IMR-90 (cell line): ENCODE data around the gene ZNF236. TPM values are rescaled to one million over a fixed set of nuclear protein-coding genes. Genes with fewer than 3 reads are reported as not detected.

Experiments used
- ATAC-seq: fragments of 200-7000 bp; cut with Tn5 transposase; 2 replicates; pipeline ENCODE4 v1.9.1; 2020; ENCODE audit warnings: low read depth, mild to moderate bottlenecking, moderate library complexity
- BruUV-seq: library from RNA; stranded (reverse); fragments of 400-500 nt; replicated peaks from 2 replicates; lab custom pipeline; 2021; lab: Mats Ljungman, UMichigan
- CTCF ChIA-PET: fragments of 300-600 bp; formaldehyde crosslinking; extraction: SDS; loops from one replicate; lab custom pipeline; 2021; ENCODE audit warnings: antibody characterized with exemption; lab: Yijun Ruan, JAX
- POLR2A ChIA-PET: fragments of 300-600 bp; sonication (Branson Sonifier 250); formaldehyde crosslinking; loops from one replicate; lab custom pipeline; 2022; ENCODE audit warnings: antibody characterized with exemption; ENCODE audit not compliant: unreplicated experiment; lab: Charles Lee
- DNase-seq: peaks from one replicate; pipeline ENCODE4 v3.0.0; 2013
- H2AFZ ChIP-seq: replicated peaks from 2 replicates; pipeline ENCODE3; 2013; ENCODE audit warnings: low read length, mild to moderate bottlenecking; ENCODE audit not compliant: poor library complexity
- H2AK5ac ChIP-seq: 2 replicates; pipeline ENCODE4 v1.6.1; 2013; ENCODE audit warnings: low read depth, low read length, inconsistent platforms
- H2AK9ac ChIP-seq: replicated peaks from 2 replicates; pipeline ENCODE3; 2013; ENCODE audit warnings: mild to moderate bottlenecking, low read depth, low read length, moderate library complexity; ENCODE audit not compliant: poor library complexity
- H2BK120ac ChIP-seq: 2 replicates; pipeline ENCODE4 v1.6.1; 2013; ENCODE audit warnings: low read depth, low read length, inconsistent platforms
- H2BK15ac ChIP-seq: 3 replicates; pipeline ENCODE4 v1.6.1; 2013; ENCODE audit warnings: low read depth, low read length, inconsistent platforms
- H2BK20ac ChIP-seq: 2 replicates; pipeline ENCODE4 v1.6.1; 2013; ENCODE audit warnings: low read depth, mild to moderate bottlenecking, inconsistent platforms, low read length, moderate library complexity
- H2BK5ac ChIP-seq: 2 replicates; pipeline ENCODE4 v1.6.1; 2013; ENCODE audit warnings: mild to moderate bottlenecking, low read depth, low read length, inconsistent platforms; ENCODE audit not compliant: poor library complexity, severe bottlenecking
- H3K14ac ChIP-seq: replicated peaks from 2 replicates; pipeline ENCODE4 v1.6.1; 2013; ENCODE audit warnings: low read depth, low read length, inconsistent platforms
- H3K18ac ChIP-seq: 2 replicates; pipeline ENCODE4 v1.6.1; 2013; ENCODE audit warnings: low read depth, low read length, control low read depth
- H3K23ac ChIP-seq: 2 replicates; pipeline ENCODE4 v1.6.1; 2013; ENCODE audit warnings: low read depth, low read length, inconsistent platforms
- H3K27ac ChIP-seq: 2 replicates; pipeline ENCODE4 v1.5.1; 2013; ENCODE audit warnings: mild to moderate bottlenecking, control low read depth, low read length; ENCODE audit not compliant: insufficient read depth
- H3K27me3 ChIP-seq: 2 replicates; pipeline ENCODE4 v1.6.1; 2013; ENCODE audit warnings: low read length; ENCODE audit not compliant: control insufficient read depth, insufficient read depth
- H3K36me3 ChIP-seq: 2 replicates; pipeline ENCODE4 v1.6.1; 2013; ENCODE audit warnings: low read length, mixed read lengths; ENCODE audit not compliant: control insufficient read depth, insufficient read depth
- H3K4ac ChIP-seq: 2 replicates; pipeline ENCODE4 v1.6.1; 2013; ENCODE audit warnings: low read depth, low read length, inconsistent platforms
- H3K4me1 ChIP-seq: 2 replicates; pipeline ENCODE4 v1.6.1; 2013; ENCODE audit warnings: low read length, mixed read lengths; ENCODE audit not compliant: control insufficient read depth, insufficient read depth
- H3K4me2 ChIP-seq: 2 replicates; pipeline ENCODE4 v1.6.1; 2013; ENCODE audit warnings: low read depth, mild to moderate bottlenecking, control low read depth, low read length, moderate library complexity
- H3K4me3 ChIP-seq: 2 replicates; pipeline ENCODE4 v1.5.1; 2013; ENCODE audit warnings: low read depth, mild to moderate bottlenecking, control low read depth, low read length, moderate library complexity; ENCODE audit not compliant: insufficient read depth
- H3K56ac ChIP-seq: 2 replicates; pipeline ENCODE4 v1.6.1; 2013; ENCODE audit warnings: low read length, inconsistent platforms; ENCODE audit not compliant: insufficient read depth; ENCODE audit errors: extremely low read depth
- H3K79me1 ChIP-seq, 2 experiments: 2 replicates each; pipeline ENCODE4 v1.6.1; 2013; ENCODE audit warnings: low read length in 2 of 2, inconsistent platforms in 1 of 2, low read depth in 1 of 2
- H3K9ac ChIP-seq: 2 replicates; pipeline ENCODE4 v1.6.1; 2013; ENCODE audit warnings: low read depth, low read length, control low read depth
- H3K9me1 ChIP-seq: 2 replicates; pipeline ENCODE4 v1.6.1; 2013; ENCODE audit warnings: low read length, inconsistent platforms; ENCODE audit not compliant: insufficient read depth
- H3K9me3 ChIP-seq: 2 replicates; pipeline ENCODE4 v1.6.1; 2013; ENCODE audit warnings: low read length; ENCODE audit not compliant: control insufficient read depth, insufficient read depth
- H4K20me1 ChIP-seq: 2 replicates; pipeline ENCODE4 v1.6.1; 2013; ENCODE audit warnings: low read length, inconsistent platforms; ENCODE audit not compliant: insufficient read depth
- H4K5ac ChIP-seq: 2 replicates; pipeline ENCODE4 v1.6.1; 2013; ENCODE audit warnings: mild to moderate bottlenecking, low read depth, low read length, control low read depth
- H4K8ac ChIP-seq, 2 experiments: 2 replicates each; pipeline ENCODE4 v1.6.1; 2013; ENCODE audit warnings: low read depth in 2 of 2, low read length in 2 of 2, control low read depth in 1 of 2, inconsistent platforms in 1 of 2
- H4K91ac ChIP-seq: 2 replicates; pipeline ENCODE4 v1.6.1; 2013; ENCODE audit warnings: low read depth, low read length, inconsistent platforms; ENCODE audit not compliant: insufficient read depth
- CEBPB ChIP-seq: IDR thresholded peaks from 2 replicates; pipeline ENCODE4 v1.6.1; 2012; ENCODE audit warnings: low read depth, low read length, improper control_type of control experiment
- CHD1 ChIP-seq: IDR thresholded peaks from 2 replicates; pipeline ENCODE4 v1.6.1; 2012; ENCODE audit warnings: low read depth, low read length, improper control_type of control experiment
- MAZ ChIP-seq: IDR thresholded peaks from 2 replicates; pipeline ENCODE4 v1.6.1; 2012; ENCODE audit warnings: low read depth, mild to moderate bottlenecking, low read length, improper control_type of control experiment, moderate library complexity, borderline replicate concordance
- MXI1 ChIP-seq: IDR thresholded peaks from 2 replicates; pipeline ENCODE4 v1.6.1; 2012; ENCODE audit warnings: low read depth, mild to moderate bottlenecking, low read length, moderate library complexity, borderline replicate concordance
- RAD21 ChIP-seq: IDR thresholded peaks from 2 replicates; pipeline ENCODE4 v1.6.1; 2012; ENCODE audit warnings: low read length, improper control_type of control experiment
- RCOR1 ChIP-seq: IDR thresholded peaks from 2 replicates; pipeline ENCODE4 v1.6.1; 2012; ENCODE audit warnings: mild to moderate bottlenecking, low read length, improper control_type of control experiment; ENCODE audit not compliant: insufficient replicate concordance
- RFX5 ChIP-seq: IDR thresholded peaks from 2 replicates; pipeline ENCODE4 v1.8.0; 2012; ENCODE audit warnings: low read depth, mild to moderate bottlenecking, low read length, moderate library complexity
- SMC3 ChIP-seq: fragments of 150-350 bp; IDR thresholded peaks from 2 replicates; pipeline ENCODE4 v1.6.1; 2016; ENCODE audit warnings: low read depth, mild to moderate bottlenecking, antibody characterized with exemption, low read length, moderate library complexity
- WGBS, 2 experiments: methylation state at CpG; one replicate each; pipeline versions ENCODE4 v1.1.5 to v1.1.7; 2013; ENCODE audit warnings: missing lambda C conversion rate in 2 of 2; ENCODE audit not compliant: insufficient read length in 1 of 2; ENCODE audit errors: extremely low coverage in 2 of 2; 5-methylcytosine and 5-hydroxymethylcytosine counted together
- dilution Hi-C: fragments of 300-500 bp; cut with HindIII; formaldehyde crosslinking; loops from one replicate; pipeline ENCODE4 v1.14.3; 2018; ENCODE audit warnings: low sequenced_read_pairs; ENCODE audit not compliant: unreplicated experiment
- in situ Hi-C: fragments of 300-500 bp; cut with MboI; formaldehyde crosslinking; loops from 3 replicates; pipeline ENCODE4 v1.14.3; 2019; ENCODE audit warnings: low sequenced_read_pairs, inconsistent platforms, mixed read lengths
- intact Hi-C: fragments of 100-400 bp; cut with micrococcal nuclease; formaldehyde crosslinking; loops from 2 replicates; pipeline ENCODE4 v1.10.0; 2022
- polyA plus RNA-seq, 3 experiments: library from polyadenylated mRNA; depleted of rRNA; stranded (reverse); fragments of >200 nt; gene quantifications; 2 replicates each; pipeline ENCODE4 v1.2.3, GENCODE V29; 2012; ENCODE audit warnings: low replicate concordance in 1 of 3
- total RNA-seq: library from RNA; depleted of rRNA; stranded (reverse); fragments of >200 nt; gene quantifications from 2 replicates; pipeline ENCODE4 v1.2.3, GENCODE V29; 2012
- TF ChIP-seq, protein P1 (sequence below): fragments of 150-350 bp; IDR thresholded peaks from 2 replicates; pipeline ENCODE4 v1.6.1; 2017; ENCODE audit warnings: mild to moderate bottlenecking, antibody characterized with exemption, low read length, low read depth
- TF ChIP-seq, protein P2 (sequence below): conservative IDR thresholded peaks from 2 replicates; pipeline ENCODE4 v1.5.1; 2012; ENCODE audit warnings: mild to moderate bottlenecking, low read depth, low read length, improper control_type of control experiment
- TF ChIP-seq, protein P3 (sequence below): fragments of 150-350 bp; IDR thresholded peaks from 2 replicates; pipeline ENCODE4 v1.6.1; 2016; ENCODE audit warnings: low read depth, mild to moderate bottlenecking, low read length, moderate library complexity, borderline replicate concordance

Gene ZNF236
- total and polyA plus RNA-seq, 2 of the 4 experiments (the other 2 are of a cell fraction), result 3.6 to 9.7 TPM

DNA sequence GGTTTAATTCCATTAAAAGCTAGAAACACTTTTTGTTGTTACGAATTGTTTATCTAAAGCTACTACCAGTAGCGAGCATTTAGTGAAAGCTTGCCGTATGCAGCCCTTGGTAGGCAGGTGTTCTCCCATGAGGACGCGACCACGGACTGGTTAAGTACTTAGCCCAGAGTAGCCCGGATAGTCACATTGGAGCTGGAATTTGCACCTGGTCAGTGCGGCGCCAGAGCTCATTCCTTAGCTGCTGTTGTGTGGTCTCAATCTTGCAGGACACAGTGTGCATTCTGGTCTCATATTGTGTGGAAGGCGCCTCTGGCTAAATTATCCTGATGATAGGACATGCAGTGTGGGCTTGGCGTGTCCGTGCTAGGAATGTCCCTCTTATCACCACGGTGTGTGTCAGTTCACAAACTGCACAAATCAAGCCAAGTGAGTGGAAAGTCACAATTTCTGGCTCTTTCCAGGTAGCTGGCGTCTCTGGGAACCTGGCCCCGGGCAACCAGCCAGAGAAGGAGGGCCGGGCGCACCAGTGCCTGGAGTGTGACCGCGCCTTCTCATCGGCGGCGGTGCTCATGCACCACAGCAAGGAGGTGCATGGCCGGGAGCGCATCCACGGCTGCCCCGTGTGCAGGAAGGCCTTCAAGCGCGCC lies 133.3 kb downstream of the ZNF236 start:
- no peaks in the 10 kb centered on the region for H3K9me3 ChIP-seq
- DNase-seq (no peak), ATAC-seq (no peak)
- H3K14ac ChIP-seq, result no peak overlapping the region
- intact Hi-C loops (no loop called here), in situ Hi-C loops (no loop called here), dilution Hi-C loops (no loop called here)
- H4K20me1 ChIP-seq, result no peaks in the 10 kb centered on the region
- H3K18ac ChIP-seq, result no peak overlapping the region
- ChIA-PET POLR2A (no interaction called here), CTCF (no interaction called here)
- no peaks in the 10 kb centered on the region for H3K79me1 ChIP-seq
- 97% methylated on average over 15 of the region's 28 CpGs; no CpG with 5 or more reads in 1 of the 2 experiments for WGBS, 2 experiments
- no peak overlapping the region for H4K5ac ChIP-seq
- peaks cover 39% of the 10 kb centered on the region for H3K36me3 ChIP-seq
- no peak for TF ChIP-seq RCOR1
- no peak for TF ChIP-seq MXI1
- TF ChIP-seq, protein P1, sequence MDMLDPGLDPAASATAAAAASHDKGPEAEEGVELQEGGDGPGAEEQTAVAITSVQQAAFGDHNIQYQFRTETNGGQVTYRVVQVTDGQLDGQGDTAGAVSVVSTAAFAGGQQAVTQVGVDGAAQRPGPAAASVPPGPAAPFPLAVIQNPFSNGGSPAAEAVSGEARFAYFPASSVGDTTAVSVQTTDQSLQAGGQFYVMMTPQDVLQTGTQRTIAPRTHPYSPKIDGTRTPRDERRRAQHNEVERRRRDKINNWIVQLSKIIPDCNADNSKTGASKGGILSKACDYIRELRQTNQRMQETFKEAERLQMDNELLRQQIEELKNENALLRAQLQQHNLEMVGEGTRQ, result no peak
- TF ChIP-seq RFX5, result no peak
- no peak for TF ChIP-seq CEBPB
- TF ChIP-seq SMC3, result no peak
- TF ChIP-seq CHD1, result no peak
- TF ChIP-seq, protein P2, sequence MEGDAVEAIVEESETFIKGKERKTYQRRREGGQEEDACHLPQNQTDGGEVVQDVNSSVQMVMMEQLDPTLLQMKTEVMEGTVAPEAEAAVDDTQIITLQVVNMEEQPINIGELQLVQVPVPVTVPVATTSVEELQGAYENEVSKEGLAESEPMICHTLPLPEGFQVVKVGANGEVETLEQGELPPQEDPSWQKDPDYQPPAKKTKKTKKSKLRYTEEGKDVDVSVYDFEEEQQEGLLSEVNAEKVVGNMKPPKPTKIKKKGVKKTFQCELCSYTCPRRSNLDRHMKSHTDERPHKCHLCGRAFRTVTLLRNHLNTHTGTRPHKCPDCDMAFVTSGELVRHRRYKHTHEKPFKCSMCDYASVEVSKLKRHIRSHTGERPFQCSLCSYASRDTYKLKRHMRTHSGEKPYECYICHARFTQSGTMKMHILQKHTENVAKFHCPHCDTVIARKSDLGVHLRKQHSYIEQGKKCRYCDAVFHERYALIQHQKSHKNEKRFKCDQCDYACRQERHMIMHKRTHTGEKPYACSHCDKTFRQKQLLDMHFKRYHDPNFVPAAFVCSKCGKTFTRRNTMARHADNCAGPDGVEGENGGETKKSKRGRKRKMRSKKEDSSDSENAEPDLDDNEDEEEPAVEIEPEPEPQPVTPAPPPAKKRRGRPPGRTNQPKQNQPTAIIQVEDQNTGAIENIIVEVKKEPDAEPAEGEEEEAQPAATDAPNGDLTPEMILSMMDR, result no peak
- TF ChIP-seq, protein P3, sequence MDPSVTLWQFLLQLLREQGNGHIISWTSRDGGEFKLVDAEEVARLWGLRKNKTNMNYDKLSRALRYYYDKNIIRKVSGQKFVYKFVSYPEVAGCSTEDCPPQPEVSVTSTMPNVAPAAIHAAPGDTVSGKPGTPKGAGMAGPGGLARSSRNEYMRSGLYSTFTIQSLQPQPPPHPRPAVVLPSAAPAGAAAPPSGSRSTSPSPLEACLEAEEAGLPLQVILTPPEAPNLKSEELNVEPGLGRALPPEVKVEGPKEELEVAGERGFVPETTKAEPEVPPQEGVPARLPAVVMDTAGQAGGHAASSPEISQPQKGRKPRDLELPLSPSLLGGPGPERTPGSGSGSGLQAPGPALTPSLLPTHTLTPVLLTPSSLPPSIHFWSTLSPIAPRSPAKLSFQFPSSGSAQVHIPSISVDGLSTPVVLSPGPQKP, result no peak
- TF ChIP-seq MAZ, result no peak
- TF ChIP-seq RAD21, result no peak
- H3K56ac ChIP-seq, result no peak overlapping the region
- H3K9ac ChIP-seq, result no peak overlapping the region
- no peak overlapping the region for H2BK15ac ChIP-seq
- peaks cover 8% of the 10 kb centered on the region for H3K9me1 ChIP-seq
- H2BK5ac ChIP-seq, result no peak overlapping the region
- no peak overlapping the region for H3K27ac ChIP-seq
- H3K4me1 ChIP-seq, result no peaks in the 10 kb centered on the region; the same call in 1 of the 2 replicates
- H3K4me2 ChIP-seq, result no peak overlapping the region
- no peak overlapping the region for H3K4ac ChIP-seq
- no TSS peak for BruUV-seq
- no peak overlapping the region for H2AFZ ChIP-seq
- no peak overlapping the region for H2BK20ac ChIP-seq
- no peak overlapping the region for H4K8ac ChIP-seq
- no peaks in the 10 kb centered on the region for H3K27me3 ChIP-seq
- H2AK9ac ChIP-seq, result no peak overlapping the region
- no peak overlapping the region for H3K23ac ChIP-seq
- H3K4me3 ChIP-seq, result no peak overlapping the region
- H4K91ac ChIP-seq, result no peak overlapping the region
- no peak overlapping the region for H2AK5ac ChIP-seq
- H2BK120ac ChIP-seq, result no peak overlapping the region
